OCI-LY3 (cell line): Measurements from ENCODE around the gene DLX4.

Source experiments
- CTCF ChIP-seq: fragments of 200-600, 300-600 bp; sonication (generic); IDR thresholded peaks from 2 replicates; pipeline ENCODE4 v1.5.1; 2014; ENCODE audit warnings: antibody characterized with exemption, low read length, low read depth
- EZH2phosphoT487 ChIP-seq: fragments of 200-600 bp; shearing (Covaris generic); IDR thresholded peaks from 2 replicates; pipeline ENCODE4 v1.6.1; 2018; ENCODE audit warnings: antibody characterized with exemption, mixed run types, low read depth

DNA sequence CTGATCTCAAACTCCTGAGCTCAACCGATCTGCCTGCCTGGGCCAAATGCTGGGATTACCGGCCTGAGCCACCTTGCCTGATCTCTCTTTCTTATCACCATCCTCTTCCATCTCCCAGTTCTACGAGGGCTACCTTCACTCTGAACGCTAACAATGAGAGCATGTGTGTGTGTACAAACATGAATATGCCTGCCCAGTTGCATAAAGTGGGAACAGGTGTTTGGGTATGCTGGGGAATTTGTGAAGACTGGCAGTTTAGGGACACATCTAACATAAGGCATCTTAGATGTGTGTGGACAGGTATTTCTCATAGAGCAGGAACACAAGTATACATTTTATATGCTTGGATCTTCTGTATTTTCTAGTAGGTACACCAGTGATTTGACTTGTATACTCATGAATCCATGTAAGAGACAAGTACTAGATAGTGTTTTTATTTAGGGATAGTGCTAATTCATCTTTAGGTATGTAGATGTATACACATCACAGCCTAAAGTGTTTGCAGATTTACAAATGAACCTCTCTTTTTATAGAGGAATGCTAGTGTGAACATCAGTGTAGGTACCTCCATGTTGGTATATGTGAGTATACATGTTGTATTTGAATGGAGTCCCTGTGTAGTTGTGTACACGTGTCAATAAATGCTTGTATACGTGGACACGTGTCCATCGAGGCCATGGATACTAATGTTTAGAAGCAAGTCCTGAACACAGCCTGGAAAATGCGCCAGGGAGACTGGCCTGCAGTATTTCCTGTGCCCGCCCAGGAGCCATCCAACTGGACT lies 1.2 kb upstream of the DLX4 start:
- TF ChIP-seq CTCF (no peak), EZH2phosphoT487 (no peak)
